SK-N-SH (cell line): ENCODE results near the gene RBMS1. TPM values are rescaled to one million over a fixed set of nuclear protein-coding genes. Genes with fewer than 3 reads are reported as not detected.

ENCODE experiments used
- CTCF ChIA-PET: fragments of 300-600, 350-600 bp; formaldehyde crosslinking; extraction: SDS; loops from one replicate; lab custom pipeline; 2021; lab: Yijun Ruan, JAX
- POLR2A ChIA-PET: fragments of 350-600 bp; sonication (Branson Sonifier 250); formaldehyde crosslinking; extraction: SDS; loops from one replicate; lab custom pipeline; 2020; ENCODE audit warnings: antibody characterized with exemption, inconsistent platforms; lab: Yijun Ruan, JAX
- DNase-seq: peaks from one replicate; pipeline ENCODE4 v3.0.0; 2012
- H2AFZ ChIP-seq: fragments of 200-600 bp; sonication (generic); 2 replicates; pipeline ENCODE4 v1.8.1; 2016; ENCODE audit warnings: antibody characterized with exemption, mild to moderate bottlenecking, low read depth
- H3F3A ChIP-seq: fragments of 200-600 bp; sonication (generic); replicated peaks from 2 replicates; pipeline ENCODE3; 2016; ENCODE audit warnings: antibody characterized with exemption, mild to moderate bottlenecking; ENCODE audit not compliant: insufficient read depth
- H3K27ac ChIP-seq, 2 experiments: fragments of 200-500 bp in 1 of 2; fragments of 200-600 bp in 1 of 2; sonication (Bioruptor generic) in 1 of 2; sonication (generic), shearing (Covaris generic) in 1 of 2; 2 replicates each; pipeline versions ENCODE4 v1.5.1 to v1.6.1; 2014 to 2016; ENCODE audit warnings: low read depth in 2 of 2, inconsistent platforms in 1 of 2, low read length in 1 of 2, mild to moderate bottlenecking in 1 of 2, mixed read lengths in 1 of 2
- H3K27me3 ChIP-seq: fragments of 200-600 bp; sonication (generic), shearing (Covaris generic); 2 replicates; pipeline ENCODE4 v1.6.1; 2016; ENCODE audit warnings: mixed run types; ENCODE audit not compliant: insufficient read depth
- H3K36me3 ChIP-seq, 2 experiments: fragments of 200-500 bp in 1 of 2; fragments of 200-600 bp in 1 of 2; sonication (Bioruptor generic) in 1 of 2; sonication (generic) in 1 of 2; replicated peaks in 1 of 2; 2 replicates each; pipeline versions ENCODE3 to v1.5.1; 2014 to 2016; ENCODE audit warnings: low read length in 1 of 2, mild to moderate bottlenecking in 1 of 2; ENCODE audit not compliant: insufficient read depth in 2 of 2, control insufficient read depth in 1 of 2
- H3K4me1 ChIP-seq, 2 experiments: fragments of 200-500 bp in 1 of 2; fragments of 200-600 bp in 1 of 2; sonication (Bioruptor generic) in 1 of 2; sonication (generic), shearing (Covaris generic) in 1 of 2; 2 replicates each; pipeline versions ENCODE4 v1.5.1 to v1.6.1; 2014 to 2016; ENCODE audit warnings: low read depth in 1 of 2, low read length in 1 of 2, mixed run types in 1 of 2; ENCODE audit not compliant: insufficient read depth in 2 of 2, control insufficient read depth in 1 of 2
- H3K4me2 ChIP-seq: fragments of 200-600 bp; sonication (generic), shearing (Covaris generic); 2 replicates; pipeline ENCODE4 v1.6.1; 2017; ENCODE audit warnings: mixed run types
- H3K4me3 ChIP-seq, 2 experiments: fragments of 200-500 bp in 1 of 2; fragments of 200-600 bp in 1 of 2; sonication (Bioruptor generic) in 1 of 2; sonication (generic), shearing (Covaris generic) in 1 of 2; 2 replicates each; pipeline versions ENCODE4 v1.5.1 to v1.8.1; 2014 to 2016; ENCODE audit warnings: low read depth in 2 of 2, inconsistent platforms in 1 of 2, low read length in 1 of 2, mild to moderate bottlenecking in 1 of 2, mixed read lengths in 1 of 2, moderate library complexity in 1 of 2
- H3K79me2 ChIP-seq: fragments of 200-600 bp; sonication (generic); 2 replicates; pipeline ENCODE4 v1.8.1; 2017; ENCODE audit warnings: mild to moderate bottlenecking; ENCODE audit not compliant: insufficient read depth
- H3K9ac ChIP-seq: fragments of 200-600 bp; sonication (generic); 2 replicates; pipeline ENCODE4 v1.6.1; 2017; ENCODE audit warnings: mixed run types
- H3K9me2 ChIP-seq: fragments of 200-600 bp; sonication (generic); 2 replicates; pipeline ENCODE4 v1.6.1; 2017; ENCODE audit warnings: mixed run types
- H3K9me3 ChIP-seq: fragments of 200-600 bp; sonication (generic); 2 replicates; pipeline ENCODE4 v1.6.1; 2017; ENCODE audit warnings: mixed run types, mild to moderate bottlenecking, moderate library complexity
- H4K20me1 ChIP-seq: fragments of 200-600 bp; sonication (generic); 2 replicates; pipeline ENCODE4 v1.6.1; 2017; ENCODE audit warnings: mild to moderate bottlenecking, mixed run types; ENCODE audit not compliant: insufficient read depth
- CHD2 ChIP-seq: fragments of 150-350 bp; IDR thresholded peaks from 2 replicates; pipeline ENCODE4 v1.6.1; 2018; ENCODE audit warnings: low read length; ENCODE audit not compliant: partially characterized antibody
- EP300 ChIP-seq, 2 experiments: IDR thresholded peaks; 2 replicates each; pipeline versions ENCODE4 v1.4.0 to v1.6.1; 2012; ENCODE audit warnings: borderline replicate concordance in 1 of 2, low read depth in 1 of 2, low read length in 1 of 2
- GABPA ChIP-seq: IDR thresholded peaks from 2 replicates; pipeline ENCODE4 v1.4.0; 2012; ENCODE audit warnings: low read depth, mild to moderate bottlenecking
- GATA2 ChIP-seq: sonication (generic); formaldehyde crosslinking; IDR thresholded peaks from 2 replicates; pipeline ENCODE4 v1.5.0; 2020; ENCODE audit warnings: mild to moderate bottlenecking, missing genetic modification reagents
- IRF3 ChIP-seq: fragments of 150-350 bp; IDR thresholded peaks from 2 replicates; pipeline ENCODE4 v1.6.1; 2016; ENCODE audit warnings: mild to moderate bottlenecking, low read depth, low read length
- JUND ChIP-seq: IDR thresholded peaks from 2 replicates; pipeline ENCODE4 v1.4.0; 2012
- MEF2A ChIP-seq: IDR thresholded peaks from 2 replicates; pipeline ENCODE4 v1.4.0; 2012; ENCODE audit warnings: low read depth, borderline replicate concordance
- MXI1 ChIP-seq: IDR thresholded peaks from 2 replicates; pipeline ENCODE4 v1.6.1; 2012; ENCODE audit warnings: mild to moderate bottlenecking, low read depth, low read length, improper control_type of control experiment
- RFX5 ChIP-seq: IDR thresholded peaks from 2 replicates; pipeline ENCODE4 v1.6.1; 2012; ENCODE audit warnings: mild to moderate bottlenecking, improper control_type of control experiment, low read length
- SIN3A ChIP-seq: IDR thresholded peaks from 2 replicates; pipeline ENCODE4 v1.6.1; 2012; ENCODE audit warnings: low read depth, mild to moderate bottlenecking, low read length, moderate library complexity, borderline replicate concordance
- SMC3 ChIP-seq: IDR thresholded peaks from 2 replicates; pipeline ENCODE4 v1.6.1; 2012; ENCODE audit warnings: low read depth, low read length, improper control_type of control experiment
- TAF1 ChIP-seq: IDR thresholded peaks from 2 replicates; pipeline ENCODE4 v1.6.1; 2012; ENCODE audit warnings: low read depth, mild to moderate bottlenecking, low read length, moderate library complexity, borderline replicate concordance
- TCF12 ChIP-seq: IDR thresholded peaks from 2 replicates; pipeline ENCODE4 v1.4.0; 2012
- TEAD4 ChIP-seq: IDR thresholded peaks from 2 replicates; pipeline ENCODE4 v1.4.0; 2012; ENCODE audit warnings: mild to moderate bottlenecking, borderline replicate concordance; ENCODE audit not compliant: insufficient read depth
- WGBS: methylation state at CpG from one replicate; pipeline ENCODE4 v1.1.6; 2017; ENCODE audit warnings: low lambda C conversion rate; 5-methylcytosine and 5-hydroxymethylcytosine counted together
- polyA plus RNA-seq, 3 experiments: library from polyadenylated mRNA; depleted of rRNA; stranded (reverse); fragments of >200 nt; gene quantifications; 2 replicates each; pipeline ENCODE4 v1.2.3, GENCODE V29; 2012
- TF ChIP-seq, protein P1 (sequence below): fragments of 150-350 bp; IDR thresholded peaks from 2 replicates; pipeline ENCODE4 v1.6.1; 2017; ENCODE audit warnings: antibody characterized with exemption, low read length, low read depth, borderline replicate concordance
- TF ChIP-seq, protein P2 (sequence below): IDR thresholded peaks from 2 replicates; pipeline ENCODE4; 2012
- TF ChIP-seq, protein P3 (sequence below): IDR thresholded peaks from 2 replicates; pipeline ENCODE4 v1.4.0; 2012; ENCODE audit warnings: low read depth, borderline replicate concordance
- TF ChIP-seq, protein P4 (sequence below): IDR thresholded peaks from 2 replicates; pipeline ENCODE4 v1.4.0; 2012; ENCODE audit warnings: low read depth, borderline replicate concordance

Gene RBMS1
- polyA plus RNA-seq, 1 of the 3 experiments (the other 2 are of a cell fraction), result 56.5 TPM

GRCh38 chr2:160463245-160463644, 30.4 kb downstream of the RBMS1 start (continued):
- no peak for TF ChIP-seq GATA2 (CRISPR knock-in tag)
- TF ChIP-seq SIN3A, result no peak
- TF ChIP-seq TEAD4, result no peak
- TF ChIP-seq JUND, result no peak

- Histone ChIP-seq H4K20me1 (peaks cover 50% of the 10 kb centered on the region), H3K27ac (no peak overlapping the region), H3K9me2 (no peaks in the 10 kb centered on the region), H3K27me3 (no peaks in the 10 kb centered on the region), H3K9me3 (no peaks in the 10 kb centered on the region), H3K9ac (no peak overlapping the region), H3K4me3 (no peak overlapping the region), H3K4me1 (peaks cover 0 to 6% of the 10 kb centered on the region in 2 experiments; a peak in 1 of 4 replicates), H3K79me2 (peaks cover 91% of the 10 kb centered on the region), H2AFZ (no peak overlapping the region), H3F3A (no peaks in the 10 kb centered on the region), H3K4me2 (no peak overlapping the region), H3K36me3 (no peaks in the 10 kb centered on the region)
- CTCF ChIA-PET, result interaction anchor here (0.6 kb wide), 1 partner anchor 135 kb away, joined by 3 read pairs; no protein-coding TSS in a partner anchor
- WGBS, result 94% methylated on average over 3 of the region's 4 CpGs
- POLR2A ChIA-PET, result no interaction called here
- TF ChIP-seq MXI1 (no peak), MEF2A (no peak), IRF3 (no peak), TAF1 (no peak), TEAD4 (no peak), SIN3A (no peak), TCF12 (no peak), GABPA (no peak), RFX5 (no peak), CHD2 (no peak), SMC3 (no peak), EP300 (IDR thresholded peaks at IDR 0.05; ENCODE audit: borderline replicate concordance in 1 of 2, low read depth in 1 of 2, low read length in 1 of 2) (no peak)
- TF ChIP-seq, protein P1, sequence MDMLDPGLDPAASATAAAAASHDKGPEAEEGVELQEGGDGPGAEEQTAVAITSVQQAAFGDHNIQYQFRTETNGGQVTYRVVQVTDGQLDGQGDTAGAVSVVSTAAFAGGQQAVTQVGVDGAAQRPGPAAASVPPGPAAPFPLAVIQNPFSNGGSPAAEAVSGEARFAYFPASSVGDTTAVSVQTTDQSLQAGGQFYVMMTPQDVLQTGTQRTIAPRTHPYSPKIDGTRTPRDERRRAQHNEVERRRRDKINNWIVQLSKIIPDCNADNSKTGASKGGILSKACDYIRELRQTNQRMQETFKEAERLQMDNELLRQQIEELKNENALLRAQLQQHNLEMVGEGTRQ, result no peak
- TF ChIP-seq, protein P2, sequence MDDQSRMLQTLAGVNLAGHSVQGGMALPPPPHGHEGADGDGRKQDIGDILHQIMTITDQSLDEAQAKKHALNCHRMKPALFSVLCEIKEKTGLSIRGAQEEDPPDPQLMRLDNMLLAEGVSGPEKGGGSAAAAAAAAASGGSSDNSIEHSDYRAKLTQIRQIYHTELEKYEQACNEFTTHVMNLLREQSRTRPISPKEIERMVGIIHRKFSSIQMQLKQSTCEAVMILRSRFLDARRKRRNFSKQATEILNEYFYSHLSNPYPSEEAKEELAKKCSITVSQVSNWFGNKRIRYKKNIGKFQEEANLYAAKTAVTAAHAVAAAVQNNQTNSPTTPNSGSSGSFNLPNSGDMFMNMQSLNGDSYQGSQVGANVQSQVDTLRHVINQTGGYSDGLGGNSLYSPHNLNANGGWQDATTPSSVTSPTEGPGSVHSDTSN, result no peak
- TF ChIP-seq, protein P3, sequence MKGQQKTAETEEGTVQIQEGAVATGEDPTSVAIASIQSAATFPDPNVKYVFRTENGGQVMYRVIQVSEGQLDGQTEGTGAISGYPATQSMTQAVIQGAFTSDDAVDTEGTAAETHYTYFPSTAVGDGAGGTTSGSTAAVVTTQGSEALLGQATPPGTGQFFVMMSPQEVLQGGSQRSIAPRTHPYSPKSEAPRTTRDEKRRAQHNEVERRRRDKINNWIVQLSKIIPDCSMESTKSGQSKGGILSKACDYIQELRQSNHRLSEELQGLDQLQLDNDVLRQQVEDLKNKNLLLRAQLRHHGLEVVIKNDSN, result no peak
- TF ChIP-seq, protein P4, sequence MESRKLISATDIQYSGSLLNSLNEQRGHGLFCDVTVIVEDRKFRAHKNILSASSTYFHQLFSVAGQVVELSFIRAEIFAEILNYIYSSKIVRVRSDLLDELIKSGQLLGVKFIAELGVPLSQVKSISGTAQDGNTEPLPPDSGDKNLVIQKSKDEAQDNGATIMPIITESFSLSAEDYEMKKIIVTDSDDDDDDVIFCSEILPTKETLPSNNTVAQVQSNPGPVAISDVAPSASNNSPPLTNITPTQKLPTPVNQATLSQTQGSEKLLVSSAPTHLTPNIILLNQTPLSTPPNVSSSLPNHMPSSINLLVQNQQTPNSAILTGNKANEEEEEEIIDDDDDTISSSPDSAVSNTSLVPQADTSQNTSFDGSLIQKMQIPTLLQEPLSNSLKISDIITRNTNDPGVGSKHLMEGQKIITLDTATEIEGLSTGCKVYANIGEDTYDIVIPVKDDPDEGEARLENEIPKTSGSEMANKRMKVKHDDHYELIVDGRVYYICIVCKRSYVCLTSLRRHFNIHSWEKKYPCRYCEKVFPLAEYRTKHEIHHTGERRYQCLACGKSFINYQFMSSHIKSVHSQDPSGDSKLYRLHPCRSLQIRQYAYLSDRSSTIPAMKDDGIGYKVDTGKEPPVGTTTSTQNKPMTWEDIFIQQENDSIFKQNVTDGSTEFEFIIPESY, result no peak
- DNase-seq, result no peak
Observed at GRCh38 chr2:160460333-160460731, 33.3 kb downstream of the RBMS1 start.
